ENCODE data around the gene MTUS2.

Gene MTUS2

DNA sequence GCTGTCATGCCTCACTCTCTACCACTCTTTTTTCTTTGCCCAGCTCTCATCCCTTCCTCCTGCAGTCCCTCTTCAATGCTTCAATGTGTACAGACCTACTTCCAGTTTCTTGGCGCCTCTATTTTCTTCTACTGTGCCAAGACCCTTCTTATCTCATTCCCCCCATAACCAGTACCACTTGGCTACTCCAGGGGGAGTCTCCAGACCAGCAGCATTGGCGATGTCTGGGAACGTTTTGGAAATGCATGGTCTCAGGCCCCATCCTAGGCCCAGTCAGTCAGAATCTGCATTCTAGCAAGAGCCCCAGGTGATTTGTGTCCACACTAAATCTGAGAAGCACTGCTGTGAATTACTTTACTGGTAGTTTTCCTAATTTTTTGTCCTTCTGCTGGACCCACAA, 577.1 kb downstream of the MTUS2 start:
- no peak for DNase-seq (ENCODE audit: low read depth)
- H3K4me3 ChIP-seq (ENCODE audit: low read depth, low read length), result no peak overlapping the region
- no peak for TF ChIP-seq CTCF (IDR thresholded peaks at IDR 0.05; ENCODE audit: low read depth, low read length)
- TF ChIP-seq, protein P1, sequence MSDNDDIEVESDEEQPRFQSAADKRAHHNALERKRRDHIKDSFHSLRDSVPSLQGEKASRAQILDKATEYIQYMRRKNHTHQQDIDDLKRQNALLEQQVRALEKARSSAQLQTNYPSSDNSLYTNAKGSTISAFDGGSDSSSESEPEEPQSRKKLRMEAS (IDR thresholded peaks at IDR 0.05; ENCODE audit: low read depth, low read length), result no peak
- TF ChIP-seq POLR2A (IDR thresholded peaks at IDR 0.05; ENCODE audit: extremely low read depth, insufficient read length), result no peak

DNA sequence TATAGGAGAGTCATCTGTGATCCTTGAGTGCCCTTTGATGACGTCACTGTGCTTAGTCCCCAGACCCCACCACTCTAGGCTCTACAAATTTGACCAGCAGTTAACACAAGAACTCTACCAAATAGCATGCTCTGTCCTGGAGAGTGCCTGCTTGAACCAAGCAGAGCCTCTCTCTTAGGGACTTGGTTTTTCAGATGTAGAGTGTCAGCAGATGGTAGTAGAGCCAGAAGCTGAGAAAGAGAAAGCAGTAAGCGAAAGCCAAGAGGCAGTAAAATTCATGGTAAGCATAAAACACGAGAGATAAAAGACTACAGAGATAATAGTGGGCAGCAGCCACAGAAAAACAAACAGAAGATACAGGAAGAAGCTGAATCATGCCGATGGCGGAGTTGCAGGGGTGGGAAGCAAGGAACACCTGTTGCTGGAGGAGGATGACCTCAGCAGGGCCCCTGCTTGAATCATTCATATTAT, 582.1 kb downstream of the MTUS2 start:
- TF ChIP-seq MYC (IDR thresholded peaks at IDR 0.05; ENCODE audit: low read depth, low read length), result no peak
- no peak for TF ChIP-seq CTCF (IDR thresholded peaks at IDR 0.05; ENCODE audit: low read depth, low read length)
- no peak for TF ChIP-seq POLR2A (IDR thresholded peaks at IDR 0.05; ENCODE audit: extremely low read depth, insufficient read length)
- TF ChIP-seq, protein P1 (IDR thresholded peaks at IDR 0.05; ENCODE audit: low read depth, low read length), result no peak
- no peak for DNase-seq (ENCODE audit: low read depth)
- H3K4me3 ChIP-seq (ENCODE audit: low read depth, low read length), result no peak overlapping the region

- no peak overlapping the region for H3K4me3 ChIP-seq (ENCODE audit: low read depth, low read length)
- no peak for TF ChIP-seq CTCF (IDR thresholded peaks at IDR 0.05; ENCODE audit: low read depth, low read length)
- no peak for TF ChIP-seq MYC (IDR thresholded peaks at IDR 0.05; ENCODE audit: low read depth, low read length)
- TF ChIP-seq, protein P1 (IDR thresholded peaks at IDR 0.05; ENCODE audit: low read depth, low read length), result no peak
- no peak for TF ChIP-seq POLR2A (IDR thresholded peaks at IDR 0.05; ENCODE audit: extremely low read depth, insufficient read length)
- DNase-seq (ENCODE audit: low read depth), result no peak
Measured at GRCh38 chr13:29405401-29405800, 585.3 kb downstream of the MTUS2 start.

- no peak overlapping the region for H3K4me3 ChIP-seq (ENCODE audit: low read depth, low read length)
- no peak for DNase-seq (ENCODE audit: low read depth)
- TF ChIP-seq POLR2A (IDR thresholded peaks at IDR 0.05; ENCODE audit: extremely low read depth, insufficient read length), result no peak
- TF ChIP-seq MYC (IDR thresholded peaks at IDR 0.05; ENCODE audit: low read depth, low read length), result no peak
- TF ChIP-seq, protein P1 (IDR thresholded peaks at IDR 0.05; ENCODE audit: low read depth, low read length), result no peak
- TF ChIP-seq CTCF (IDR thresholded peaks at IDR 0.05; ENCODE audit: low read depth, low read length), result no peak
Measured at GRCh38 chr13:29411481-29411880, 591.3 kb downstream of the MTUS2 start.

DNA sequence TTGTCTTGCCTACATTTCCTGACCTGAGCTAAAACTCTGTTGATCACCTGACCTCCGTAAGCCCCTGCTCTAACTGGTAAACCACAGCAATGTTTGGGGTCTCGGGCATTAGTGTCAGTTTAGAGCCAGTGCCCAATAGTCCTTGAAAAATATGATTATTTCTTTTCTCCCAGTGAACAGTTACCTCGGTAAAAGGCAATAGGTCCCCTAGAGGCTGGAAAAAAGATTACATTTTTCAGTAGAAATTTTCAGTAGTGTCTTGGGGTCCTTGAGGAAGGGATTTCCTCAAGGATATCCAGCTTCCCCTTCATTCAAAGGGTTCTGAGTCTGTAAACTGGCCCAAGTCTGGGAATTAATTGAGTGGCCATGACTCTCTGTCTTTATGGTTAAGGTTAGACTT, 597.9 kb downstream of the MTUS2 start:
- DNase-seq (ENCODE audit: low read depth), result no peak
- TF ChIP-seq CTCF (IDR thresholded peaks at IDR 0.05; ENCODE audit: low read depth, low read length) (no peak), POLR2A (IDR thresholded peaks at IDR 0.05; ENCODE audit: extremely low read depth, insufficient read length) (no peak), MYC (IDR thresholded peaks at IDR 0.05; ENCODE audit: low read depth, low read length) (no peak)
- TF ChIP-seq, protein P1 (IDR thresholded peaks at IDR 0.05; ENCODE audit: low read depth, low read length), result no peak
- H3K4me3 ChIP-seq (ENCODE audit: low read depth, low read length), result no peak overlapping the region

DNA sequence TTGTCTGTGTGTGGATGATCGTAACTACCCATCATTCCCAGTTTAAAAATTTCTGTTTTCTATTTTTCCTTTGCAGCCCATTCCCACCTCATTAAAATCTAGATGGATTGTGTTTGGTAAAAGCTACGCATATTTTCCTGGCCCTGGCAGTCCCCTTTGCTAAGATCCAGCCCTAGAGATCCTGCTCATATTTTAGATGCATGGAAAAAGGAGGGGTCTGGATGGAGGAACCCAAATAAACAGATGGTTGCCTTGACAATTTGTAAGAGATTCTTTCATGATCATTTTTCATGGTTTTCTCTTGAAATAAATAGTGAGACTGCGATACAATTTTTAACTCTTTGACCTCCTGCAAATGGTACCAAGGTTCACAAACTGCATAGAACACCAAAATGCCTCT, 601.0 kb downstream of the MTUS2 start:
- DNase-seq (ENCODE audit: low read depth), result no peak
- TF ChIP-seq, protein P1 (IDR thresholded peaks at IDR 0.05; ENCODE audit: low read depth, low read length), result no peak
- TF ChIP-seq MYC (IDR thresholded peaks at IDR 0.05; ENCODE audit: low read depth, low read length) (no peak), CTCF (IDR thresholded peaks at IDR 0.05; ENCODE audit: low read depth, low read length) (no peak), POLR2A (IDR thresholded peaks at IDR 0.05; ENCODE audit: extremely low read depth, insufficient read length) (no peak)
- no peak overlapping the region for H3K4me3 ChIP-seq (ENCODE audit: low read depth, low read length)
